ENCODE results near the gene RGS6. TPM values are rescaled to one million over a fixed set of nuclear protein-coding genes. Genes with fewer than 3 reads are reported as not detected.

Gene RGS6
- total RNA-seq, 1 experiment from 2014 or later: not detected

DNA sequence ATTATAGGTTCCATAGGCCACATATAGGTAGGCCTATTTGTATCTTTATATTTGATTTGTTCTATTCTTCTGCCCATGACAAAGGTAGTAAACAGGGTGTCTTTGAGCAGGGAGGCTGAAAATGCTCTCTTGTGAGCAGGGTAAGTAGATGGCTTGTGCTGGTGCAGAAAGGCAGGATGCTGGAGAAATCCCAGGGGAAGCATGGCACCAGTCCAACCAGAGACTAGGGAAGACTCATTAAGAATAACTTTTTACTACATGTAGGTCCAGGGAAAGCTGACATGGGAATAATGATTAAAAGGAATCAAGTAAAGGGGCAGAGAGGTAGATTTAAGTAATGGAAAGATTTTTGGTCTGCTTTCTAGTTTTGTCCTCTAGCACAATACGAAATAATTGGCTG lies 245.0 kb downstream of the RGS6 start:
- ATAC-seq (no peak), DNase-seq (no peak)
- BruUV-seq (replicated peaks): no TSS peak
- no peaks in the 10 kb centered on the region for H3K79me2 ChIP-seq (ENCODE audit: low read length)
- H3K4me3 ChIP-seq (ENCODE audit: low read length): no peak overlapping the region
- H3K27me3 ChIP-seq (ENCODE audit: low read length): peaks cover 62% of the 10 kb centered on the region
- intact Hi-C loops (cut with micrococcal nuclease): no loop called here
- ChIA-PET CTCF (no interaction called here), POLR2A (ENCODE audit: unreplicated experiment) (no interaction called here)
- no peak for TF ChIP-seq EZH2 (IDR thresholded peaks at IDR 0.05; ENCODE audit: low read length, unreplicated experiment)
- no peak for TF ChIP-seq EZH2phosphoT487 (IDR thresholded peaks at IDR 0.05; ENCODE audit: borderline replicate concordance, low read length)
- TF ChIP-seq, protein P1, sequence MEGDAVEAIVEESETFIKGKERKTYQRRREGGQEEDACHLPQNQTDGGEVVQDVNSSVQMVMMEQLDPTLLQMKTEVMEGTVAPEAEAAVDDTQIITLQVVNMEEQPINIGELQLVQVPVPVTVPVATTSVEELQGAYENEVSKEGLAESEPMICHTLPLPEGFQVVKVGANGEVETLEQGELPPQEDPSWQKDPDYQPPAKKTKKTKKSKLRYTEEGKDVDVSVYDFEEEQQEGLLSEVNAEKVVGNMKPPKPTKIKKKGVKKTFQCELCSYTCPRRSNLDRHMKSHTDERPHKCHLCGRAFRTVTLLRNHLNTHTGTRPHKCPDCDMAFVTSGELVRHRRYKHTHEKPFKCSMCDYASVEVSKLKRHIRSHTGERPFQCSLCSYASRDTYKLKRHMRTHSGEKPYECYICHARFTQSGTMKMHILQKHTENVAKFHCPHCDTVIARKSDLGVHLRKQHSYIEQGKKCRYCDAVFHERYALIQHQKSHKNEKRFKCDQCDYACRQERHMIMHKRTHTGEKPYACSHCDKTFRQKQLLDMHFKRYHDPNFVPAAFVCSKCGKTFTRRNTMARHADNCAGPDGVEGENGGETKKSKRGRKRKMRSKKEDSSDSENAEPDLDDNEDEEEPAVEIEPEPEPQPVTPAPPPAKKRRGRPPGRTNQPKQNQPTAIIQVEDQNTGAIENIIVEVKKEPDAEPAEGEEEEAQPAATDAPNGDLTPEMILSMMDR (conservative IDR thresholded peaks at IDR 0.05; ENCODE audit: low read depth, low read length): no peak
- H3K9ac ChIP-seq (ENCODE audit: low read length): no peak overlapping the region
- no peaks in the 10 kb centered on the region for H3K4me1 ChIP-seq (ENCODE audit: insufficient read depth, low read length)
- no peaks in the 10 kb centered on the region for H3K9me3 ChIP-seq (ENCODE audit: low read length)
- no peak overlapping the region for H3K27ac ChIP-seq (ENCODE audit: low read length)
- no peak overlapping the region for H3K4me2 ChIP-seq (ENCODE audit: low read length)
- H2AFZ ChIP-seq (ENCODE audit: low read length): no peak overlapping the region
- H4K20me1 ChIP-seq (ENCODE audit: low read length): no peaks in the 10 kb centered on the region
- H3K36me3 ChIP-seq (ENCODE audit: low read depth, low read length): no peaks in the 10 kb centered on the region
- no peaks in the 10 kb centered on the region for H3F3A ChIP-seq (ENCODE audit: low read length, unreplicated experiment)
- H3K9me2 ChIP-seq (replicated peaks; ENCODE audit: low read length): no peaks in the 10 kb centered on the region

DNA sequence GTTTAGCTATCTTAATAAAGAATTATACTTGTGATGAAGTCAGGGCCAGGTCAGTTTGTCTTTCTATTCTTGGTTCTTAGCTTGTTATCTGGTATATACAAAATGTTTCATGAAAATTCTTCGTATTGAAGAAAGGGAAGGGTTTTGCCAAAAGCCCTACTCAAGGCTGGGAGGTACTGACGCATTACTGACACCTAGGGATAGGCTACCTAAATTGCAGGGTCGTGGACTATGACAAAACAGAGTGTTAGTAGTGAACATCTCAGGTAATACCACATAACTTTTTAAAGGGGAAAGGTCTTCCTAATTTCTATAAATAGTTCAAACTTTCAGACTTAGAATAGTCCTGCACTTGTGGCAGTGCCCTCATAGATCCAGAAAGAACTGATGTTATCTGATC lies 246.3 kb downstream of the RGS6 start:
- no TSS peak for BruUV-seq (replicated peaks)
- POLR2A ChIA-PET (ENCODE audit: unreplicated experiment): no interaction called here
- no peaks in the 10 kb centered on the region for H3K79me2 ChIP-seq (ENCODE audit: low read length)
- intact Hi-C loops (cut with micrococcal nuclease): no loop called here
- H3K9me2 ChIP-seq (replicated peaks; ENCODE audit: low read length): no peaks in the 10 kb centered on the region
- no peaks in the 10 kb centered on the region for H3K36me3 ChIP-seq (ENCODE audit: low read depth, low read length)
- ATAC-seq: no peak
- H2AFZ ChIP-seq (ENCODE audit: low read length): no peak overlapping the region
- peaks cover 58% of the 10 kb centered on the region for H3K27me3 ChIP-seq (ENCODE audit: low read length)
- no peak overlapping the region for H3K27ac ChIP-seq (ENCODE audit: low read length)
- H3K4me2 ChIP-seq (ENCODE audit: low read length): no peak overlapping the region
- no peaks in the 10 kb centered on the region for H4K20me1 ChIP-seq (ENCODE audit: low read length)
- H3K4me3 ChIP-seq (ENCODE audit: low read length): no peak overlapping the region
- H3K9ac ChIP-seq (ENCODE audit: low read length): no peak overlapping the region
- no peak for DNase-seq
- CTCF ChIA-PET: no interaction called here
- TF ChIP-seq EZH2 (IDR thresholded peaks at IDR 0.05; ENCODE audit: low read length, unreplicated experiment): no peak
- TF ChIP-seq EZH2phosphoT487 (IDR thresholded peaks at IDR 0.05; ENCODE audit: borderline replicate concordance, low read length): no peak
- TF ChIP-seq, protein P1 (conservative IDR thresholded peaks at IDR 0.05; ENCODE audit: low read depth, low read length): peak; percentile 23; the same call in 1 of the 2 replicates
- no peaks in the 10 kb centered on the region for H3K4me1 ChIP-seq (ENCODE audit: insufficient read depth, low read length)
- no peaks in the 10 kb centered on the region for H3K9me3 ChIP-seq (ENCODE audit: low read length)
- no peaks in the 10 kb centered on the region for H3F3A ChIP-seq (ENCODE audit: low read length, unreplicated experiment)

GRCh38 chr14:72182708-72183432 lies 250.6 kb downstream of the RGS6 start:
- no peak overlapping the region for H3K4me3 ChIP-seq (ENCODE audit: low read length)
- no peak overlapping the region for H2AFZ ChIP-seq (ENCODE audit: low read length)
- peaks cover 49% of the 10 kb centered on the region for H3K27me3 ChIP-seq (ENCODE audit: low read length)
- H3F3A ChIP-seq (ENCODE audit: low read length, unreplicated experiment): no peaks in the 10 kb centered on the region
- CTCF ChIA-PET: no interaction called here
- BruUV-seq (replicated peaks): no TSS peak
- H3K4me1 ChIP-seq (ENCODE audit: insufficient read depth, low read length): no peaks in the 10 kb centered on the region
- intact Hi-C loops (cut with micrococcal nuclease): no loop called here
- H4K20me1 ChIP-seq (ENCODE audit: low read length): no peaks in the 10 kb centered on the region
- no peak for TF ChIP-seq EZH2phosphoT487 (IDR thresholded peaks at IDR 0.05; ENCODE audit: borderline replicate concordance, low read length)
- TF ChIP-seq, protein P1 (conservative IDR thresholded peaks at IDR 0.05; ENCODE audit: low read depth, low read length): no peak
- no peak for TF ChIP-seq EZH2 (IDR thresholded peaks at IDR 0.05; ENCODE audit: low read length, unreplicated experiment)
- no peaks in the 10 kb centered on the region for H3K79me2 ChIP-seq (ENCODE audit: low read length)
- no peak overlapping the region for H3K9ac ChIP-seq (ENCODE audit: low read length)
- POLR2A ChIA-PET (ENCODE audit: unreplicated experiment): no interaction called here
- no peaks in the 10 kb centered on the region for H3K9me3 ChIP-seq (ENCODE audit: low read length)
- H3K4me2 ChIP-seq (ENCODE audit: low read length): no peak overlapping the region
- no peak overlapping the region for H3K27ac ChIP-seq (ENCODE audit: low read length)
- DNase-seq (no peak), ATAC-seq (no peak)
- H3K36me3 ChIP-seq (ENCODE audit: low read depth, low read length): no peaks in the 10 kb centered on the region
- no peaks in the 10 kb centered on the region for H3K9me2 ChIP-seq (replicated peaks; ENCODE audit: low read length)
